Stimulated activated CD4-positive, alpha-beta T cell treated with anti-CD3 and anti-CD28 coated beads, Interleukin-4, amount 100 ng/mL, for 4 hours (primary cell): ENCODE measurements around the gene CFAP99.
"Not testable (repeated sequence)": the region's sequence is repeated elsewhere in the genome, so short reads cannot be mapped to it uniquely, and the experiment has no call there.

Source experiments
- DNase-seq, 2 experiments: peaks; one replicate each; pipeline ENCODE4 v3.0.0-alpha.2; 2020

Gene CFAP99

DNA sequence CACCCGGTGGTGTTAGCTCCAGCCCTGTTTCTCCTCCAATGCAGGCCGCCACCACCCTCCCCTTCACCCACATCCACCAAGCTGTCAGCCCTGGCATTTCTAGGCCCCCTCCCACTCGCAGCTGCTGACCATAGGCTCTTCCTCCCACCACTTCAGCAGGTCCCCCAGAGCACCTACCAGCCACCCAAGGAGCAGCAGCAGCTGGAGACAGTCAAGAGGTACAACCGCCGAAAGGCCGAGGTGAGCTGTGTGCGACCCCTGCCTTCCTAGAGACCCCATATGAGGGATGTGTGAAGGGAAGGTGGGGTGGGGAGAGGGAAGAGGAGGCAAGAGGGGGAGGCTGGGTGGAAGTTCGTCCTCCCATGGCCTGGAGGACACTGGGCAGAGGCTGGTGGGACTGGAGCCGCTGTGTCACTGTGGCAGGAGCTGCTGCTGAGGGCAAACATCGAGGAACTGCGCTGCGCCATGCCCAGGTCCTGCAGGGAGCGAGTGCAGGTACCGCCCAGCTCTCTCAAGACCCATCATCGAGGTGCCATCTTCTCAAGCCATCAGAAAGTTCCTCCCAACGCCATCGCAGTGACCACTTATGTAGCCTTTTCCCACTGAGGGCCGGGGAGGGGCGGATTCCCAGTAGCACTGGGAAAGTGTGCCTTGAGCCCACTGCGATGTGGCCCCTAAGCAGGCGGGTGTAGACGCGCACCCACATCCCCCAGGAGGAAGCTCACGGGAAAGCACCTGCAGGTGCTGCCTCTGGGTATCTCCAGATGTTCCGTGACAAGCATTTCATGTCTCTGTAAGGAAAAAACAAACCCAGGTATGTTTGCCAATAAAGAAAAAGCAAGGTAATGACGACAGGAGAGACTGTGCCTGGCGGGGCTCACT, 31.0 kb downstream of the CFAP99 start:
- no peak for DNase-seq

DNA sequence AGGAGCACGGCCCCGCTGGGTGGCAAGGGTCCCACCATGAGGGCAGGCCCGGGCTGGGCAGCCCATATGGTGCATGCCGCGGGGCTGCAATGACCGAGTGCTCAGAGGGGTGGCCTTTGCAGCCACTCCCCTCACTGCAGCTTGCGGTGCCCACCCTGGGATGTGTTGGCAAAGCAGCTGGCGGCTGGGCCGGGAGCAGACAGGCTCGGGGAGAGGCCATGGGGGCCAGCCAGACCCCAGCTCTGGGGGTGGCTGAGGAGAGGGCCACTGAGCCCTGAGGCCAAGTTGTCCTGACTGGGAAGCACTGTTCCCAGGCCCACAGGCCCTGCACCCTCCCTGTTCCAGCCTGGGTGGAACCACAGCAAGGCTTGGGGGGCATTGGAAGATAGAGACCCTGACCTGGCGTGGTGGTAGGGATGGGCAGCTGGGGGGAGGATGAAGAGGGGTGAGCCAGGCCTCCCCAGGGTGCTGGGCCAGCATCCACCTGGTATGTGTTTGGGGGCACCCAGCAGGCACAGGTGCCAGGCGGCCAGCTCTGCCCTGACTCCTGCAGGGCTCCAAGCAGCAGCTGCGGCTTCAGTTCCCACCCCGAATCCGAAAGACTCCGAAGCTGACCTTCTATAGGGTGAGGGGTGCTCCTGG, 31.8 kb downstream of the CFAP99 start:
- no peak for DNase-seq

DNA sequence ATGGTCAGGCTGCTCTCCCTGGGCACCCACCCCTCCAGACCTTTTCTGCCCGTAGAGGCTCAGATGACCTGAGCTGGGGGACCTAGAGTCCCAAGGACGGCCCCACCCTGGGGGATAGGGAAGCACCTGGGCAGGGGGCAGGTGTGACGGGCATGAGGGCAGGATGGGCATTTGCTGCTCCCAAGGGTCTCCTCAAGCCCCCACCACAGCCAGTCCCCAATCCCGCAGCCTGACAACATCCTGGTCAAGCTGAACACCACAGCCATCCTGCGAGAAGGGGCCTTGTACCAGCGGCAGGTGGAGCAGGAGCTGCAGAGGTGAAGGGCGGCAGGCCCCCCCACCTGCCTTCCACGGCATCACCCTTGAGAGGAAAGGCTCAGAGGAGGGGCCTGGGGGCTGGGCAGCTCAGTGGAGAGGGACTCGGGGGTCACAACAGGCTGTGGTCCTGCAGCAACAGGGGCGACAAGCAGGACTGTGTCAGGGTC, 32.3 kb downstream of the CFAP99 start:
- no peak for DNase-seq

DNA sequence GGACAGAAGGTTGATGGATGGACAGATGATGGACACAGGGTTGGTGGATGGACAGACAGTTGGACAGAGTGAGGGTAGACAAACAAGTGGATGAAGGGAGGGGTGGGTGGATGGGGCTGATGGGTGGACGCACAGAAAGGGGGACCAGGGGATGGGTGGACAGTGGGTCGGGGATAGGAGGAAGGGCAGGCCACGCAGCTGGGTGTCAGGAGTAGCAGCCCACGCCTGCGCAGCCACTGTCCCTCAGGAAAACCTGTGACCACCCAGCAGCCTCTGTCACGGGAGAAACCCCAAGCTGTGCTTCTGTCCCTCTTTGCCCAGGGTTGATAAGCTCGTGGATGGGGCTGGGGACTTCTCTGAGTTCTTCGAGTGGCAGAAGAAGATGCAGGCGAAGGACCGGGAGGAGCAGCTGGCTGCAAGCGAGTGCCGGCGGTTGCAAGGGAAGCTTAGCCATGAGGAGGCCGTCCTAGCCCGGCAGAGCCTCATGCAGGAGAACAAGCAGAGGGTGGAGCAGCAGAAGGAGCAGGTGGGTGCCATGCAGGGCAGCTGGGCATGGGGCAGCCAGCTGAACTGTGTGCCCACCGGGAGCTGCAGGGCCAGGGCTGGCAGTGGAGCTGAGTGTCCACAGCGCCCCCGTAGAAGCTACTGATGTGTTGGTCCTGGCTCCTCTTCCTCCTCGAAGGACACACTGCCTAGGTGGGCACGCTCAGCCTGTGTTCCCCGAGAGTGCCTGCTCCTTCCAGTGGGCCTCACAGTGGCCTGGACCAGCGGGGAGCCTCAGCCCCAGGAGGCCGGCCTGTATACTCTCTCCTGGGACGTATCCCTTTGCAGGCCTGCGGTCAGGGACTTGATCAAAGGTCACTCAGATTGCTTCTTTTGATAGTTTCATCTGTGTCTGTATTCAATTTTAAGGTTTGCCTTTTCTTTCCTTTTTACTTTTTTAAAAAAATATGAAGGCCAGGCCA, 33.3 kb downstream of the CFAP99 start:
- DNase-seq, result no peak

DNA sequence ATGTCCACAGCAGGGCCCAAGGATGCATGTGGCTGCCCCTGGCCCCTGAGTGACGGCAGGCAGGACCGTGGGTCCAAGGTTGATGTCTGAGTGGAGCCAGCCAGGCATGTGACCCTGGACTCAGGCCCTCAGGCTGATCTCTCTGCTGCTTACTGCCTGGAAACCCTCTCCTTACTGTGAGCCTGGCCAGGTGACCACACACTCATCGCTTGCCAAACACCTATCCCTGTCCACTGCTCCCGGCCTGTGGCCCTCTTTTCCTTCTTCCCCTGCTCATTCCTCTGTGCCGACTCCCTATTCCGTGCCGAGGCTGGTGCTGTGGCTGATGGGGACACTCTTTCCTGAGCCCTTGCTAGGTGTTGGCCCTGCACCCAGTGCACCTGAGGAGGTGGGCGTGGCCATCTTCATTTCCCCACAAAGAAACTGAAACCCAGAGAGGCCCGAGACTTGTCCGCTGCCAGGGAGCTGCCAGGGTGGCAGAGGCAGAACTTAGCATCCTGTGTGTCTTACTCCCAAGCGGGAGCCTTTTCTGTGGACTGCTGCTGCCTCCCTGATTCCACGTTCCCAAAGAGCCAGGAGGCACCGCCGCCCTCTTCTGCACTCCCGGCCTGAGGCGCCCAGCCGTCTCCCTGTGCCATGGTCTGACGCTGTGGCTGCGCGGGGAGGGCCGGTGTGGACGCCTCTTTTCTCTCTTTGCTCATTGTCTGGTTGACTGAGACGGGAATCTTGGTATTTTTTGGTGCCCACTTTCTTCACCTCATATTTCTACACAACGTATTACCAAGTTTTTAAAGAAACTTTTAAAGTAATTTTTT, 38.9 kb downstream of the CFAP99 start:
- DNase-seq, result no peak

DNA sequence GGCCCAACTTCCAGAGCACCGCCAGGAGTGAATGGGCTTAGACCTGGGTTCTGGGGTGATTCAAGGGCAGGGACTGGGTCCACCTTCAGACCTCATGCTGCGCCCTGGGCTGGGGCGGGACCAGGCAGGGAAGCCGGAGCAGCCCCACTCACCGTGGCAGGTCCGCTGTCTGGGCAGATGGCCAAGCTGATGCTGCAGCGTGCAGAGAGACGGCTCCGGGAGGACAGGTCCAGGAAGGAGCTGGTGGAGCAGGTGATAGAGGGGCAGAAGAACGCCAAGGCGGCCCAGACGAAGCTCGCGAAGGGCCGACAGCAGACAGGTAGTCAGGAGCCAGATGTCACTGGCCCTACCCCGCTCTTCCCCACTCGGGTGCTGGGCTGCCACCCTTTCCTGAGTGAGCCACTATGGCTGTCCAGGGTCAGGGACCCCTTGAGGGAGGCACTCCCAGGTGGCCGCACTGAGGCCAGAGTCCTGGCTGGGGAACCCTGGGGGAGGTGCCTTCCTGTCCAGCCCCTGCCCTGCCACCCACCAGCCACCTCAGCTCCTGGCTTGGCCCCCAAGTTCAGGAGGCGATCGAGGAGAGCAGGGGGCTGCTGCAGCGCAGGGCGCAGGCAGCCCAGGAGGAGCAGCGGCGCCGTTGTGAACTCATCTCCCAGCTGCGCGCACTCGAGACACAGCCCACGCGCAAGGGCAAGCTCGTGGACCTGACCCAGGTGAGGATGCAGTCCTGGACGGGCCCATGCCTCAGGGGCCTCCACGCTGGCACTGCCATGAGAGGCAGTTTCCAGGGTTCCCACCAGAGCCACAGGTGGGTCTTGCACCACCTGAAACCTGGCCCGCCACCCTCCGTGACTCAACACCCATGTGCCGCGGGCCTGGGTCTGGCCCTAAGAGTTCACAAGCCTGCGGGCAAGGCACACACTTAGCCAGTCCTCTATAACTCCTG, 40.1 kb downstream of the CFAP99 start:
- no peak for DNase-seq

DNA sequence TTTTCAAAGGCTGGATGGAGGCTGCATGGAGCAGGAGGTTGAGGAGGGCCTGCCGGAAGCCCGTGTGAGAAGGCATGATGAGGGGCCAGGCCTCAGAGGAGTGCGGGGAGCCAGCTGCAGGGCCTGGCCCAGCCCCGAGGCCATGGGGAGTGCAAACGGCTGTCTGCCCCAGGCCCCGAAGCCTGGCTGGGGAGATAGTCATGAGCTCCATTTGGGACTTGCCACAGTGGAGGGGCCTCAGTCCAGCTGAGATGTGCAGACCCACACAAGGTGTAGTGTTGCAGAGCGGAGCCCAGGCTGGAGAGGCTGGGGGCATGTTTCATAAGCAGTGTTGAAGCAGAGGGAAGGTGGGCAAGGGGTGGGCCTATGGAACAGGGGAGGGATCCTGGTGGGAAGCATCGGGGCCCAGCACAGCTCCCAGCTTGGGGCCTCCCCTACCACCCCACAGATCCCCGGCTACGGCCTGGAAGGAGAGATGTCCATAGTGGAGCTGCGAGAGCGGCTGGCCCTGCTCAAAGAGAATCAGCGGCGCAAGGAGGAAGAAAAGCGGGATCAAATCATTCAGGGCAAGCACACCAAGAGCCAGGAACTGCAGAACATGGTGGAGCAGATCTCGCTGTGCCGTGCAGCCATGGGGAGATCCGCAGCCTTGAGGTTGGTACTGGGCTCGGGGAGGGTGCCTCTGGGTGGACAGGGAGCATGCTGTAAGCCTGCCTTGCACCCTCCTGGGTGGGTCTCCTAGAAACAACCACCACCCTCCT, 41.0 kb downstream of the CFAP99 start:
- DNase-seq, result no peak

DNA sequence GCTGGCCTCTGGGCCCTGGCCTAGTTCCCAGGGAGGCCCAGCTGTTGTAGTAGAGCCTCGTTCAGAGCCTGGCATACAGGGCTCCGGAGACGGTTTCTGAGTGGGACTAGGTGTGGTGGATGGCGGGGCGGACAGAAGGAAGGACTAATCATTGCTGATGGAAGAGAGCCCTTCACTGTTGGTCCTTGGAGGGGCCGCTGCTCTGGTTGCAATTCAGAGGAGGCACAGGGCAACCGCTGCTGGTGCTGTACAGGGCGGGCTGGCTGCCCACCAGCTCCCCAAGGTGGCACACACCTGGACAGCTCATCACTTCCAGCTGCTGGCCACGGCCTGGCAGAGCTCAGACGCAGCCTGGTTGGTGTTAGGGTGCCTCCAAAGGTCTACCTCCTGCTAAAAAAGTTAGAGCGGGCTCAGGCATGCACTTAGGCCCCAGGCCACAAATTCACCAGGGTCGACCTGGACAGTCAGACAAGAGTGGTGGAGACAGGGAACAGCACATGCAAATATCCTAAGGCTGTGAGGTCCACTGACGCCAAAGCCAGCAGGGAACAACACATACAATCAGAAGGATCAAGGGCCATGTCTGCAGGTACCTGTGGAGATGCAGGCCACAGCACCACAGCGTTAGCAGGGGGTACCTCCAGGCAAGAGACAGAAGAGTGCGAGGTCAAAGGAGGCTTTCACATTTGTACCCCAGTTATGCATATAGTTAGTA, 42.6 kb downstream of the CFAP99 start:
- no peak for DNase-seq

DNA sequence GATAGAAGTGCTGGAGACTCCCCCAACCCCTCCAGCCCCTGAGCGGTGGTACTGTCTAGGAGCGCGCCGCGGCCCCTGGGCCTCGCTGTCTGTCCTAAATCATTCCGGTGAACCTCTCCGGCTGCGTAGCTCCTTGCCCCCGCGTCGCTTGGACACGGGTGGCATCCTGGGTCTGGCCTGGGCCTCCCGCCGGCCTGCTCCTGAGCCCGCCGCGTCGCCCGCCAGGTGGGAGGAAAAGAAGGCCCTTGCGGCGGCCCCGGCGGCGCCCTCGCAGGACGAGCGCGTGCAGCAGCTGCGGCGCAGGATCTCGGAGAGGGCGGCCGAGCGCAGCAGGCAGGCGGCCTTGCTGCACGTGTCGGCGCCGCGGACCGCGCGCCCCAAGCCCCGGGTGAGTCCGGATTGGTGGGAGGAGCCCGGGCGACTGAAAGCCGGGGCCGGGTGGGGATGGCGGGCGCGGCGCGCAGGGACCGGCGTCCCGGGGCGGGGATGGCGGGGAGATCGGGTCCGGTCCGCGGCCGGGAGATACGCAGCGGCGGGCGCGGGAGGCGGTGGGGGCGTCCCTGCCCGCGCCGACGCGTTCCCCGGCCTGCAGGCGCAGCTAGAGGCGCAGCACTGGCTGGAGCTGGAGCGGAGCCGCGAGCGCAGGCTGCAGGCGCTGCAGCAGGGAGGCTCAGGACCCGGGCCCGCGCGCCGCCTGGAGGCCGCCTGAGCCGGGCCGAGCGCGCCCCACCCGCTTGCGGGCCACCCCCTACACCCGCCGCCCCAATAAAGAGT, 43.6 kb downstream of the CFAP99 start:
- DNase-seq, result peak; percentile 63 to 69

DNA sequence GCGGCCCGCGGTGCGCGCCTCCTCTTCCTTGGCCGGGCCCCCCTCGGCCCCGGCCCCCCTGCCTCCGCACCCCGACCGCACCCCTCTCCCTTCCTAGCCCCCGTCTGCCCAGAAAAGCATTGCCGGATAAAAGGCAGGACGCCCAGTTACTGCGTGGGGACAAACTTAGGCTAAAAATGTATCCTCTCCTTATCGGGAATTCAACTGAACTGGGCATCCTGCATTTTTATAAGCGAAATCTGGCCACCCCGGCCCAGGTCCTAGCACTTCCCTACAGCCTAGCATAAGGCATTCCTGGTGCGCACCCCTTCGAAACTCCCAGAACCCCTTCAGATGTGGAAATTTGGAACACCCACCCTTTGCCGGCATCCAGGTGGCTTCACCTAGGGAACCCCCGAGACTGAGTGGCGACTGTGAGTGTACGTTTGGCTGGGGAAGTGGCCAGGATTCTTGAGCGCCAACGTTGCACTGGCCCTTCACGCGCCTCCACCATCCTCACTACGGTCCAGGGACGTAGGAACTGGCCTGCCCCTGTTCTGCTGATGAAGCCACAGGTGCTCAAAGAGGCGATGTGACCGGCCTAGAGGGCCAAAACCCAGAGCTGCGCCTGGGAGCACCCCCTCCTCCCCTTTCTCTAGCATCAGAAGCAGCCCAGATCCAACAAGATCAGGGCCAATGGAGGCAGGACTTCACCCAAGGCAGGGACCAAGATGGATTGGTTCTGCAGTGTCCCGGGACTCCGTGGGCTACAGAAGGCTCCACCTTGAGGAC, 44.4 kb downstream of the CFAP99 start:
- DNase-seq, result no peak

DNA sequence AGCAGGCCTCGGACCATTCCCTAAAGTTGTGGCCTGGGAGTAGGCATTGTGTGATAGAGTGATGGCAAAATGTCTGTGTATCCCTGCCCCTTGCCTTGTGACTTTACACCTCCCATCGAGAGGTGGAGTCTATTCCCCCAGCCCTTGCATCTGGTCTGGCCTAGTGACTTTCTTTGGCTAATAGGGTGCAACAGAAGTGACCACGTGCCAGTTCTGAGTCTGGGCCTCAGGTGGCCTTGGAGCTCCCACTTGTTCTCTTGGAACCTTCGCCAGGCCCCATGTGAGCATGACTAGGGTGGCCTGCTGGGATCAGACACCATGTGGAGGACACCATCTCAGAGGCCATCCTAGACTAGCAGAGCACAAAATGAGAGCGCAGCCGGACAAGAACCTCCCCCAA, 46.3 kb downstream of the CFAP99 start:
- no peak for DNase-seq

DNA sequence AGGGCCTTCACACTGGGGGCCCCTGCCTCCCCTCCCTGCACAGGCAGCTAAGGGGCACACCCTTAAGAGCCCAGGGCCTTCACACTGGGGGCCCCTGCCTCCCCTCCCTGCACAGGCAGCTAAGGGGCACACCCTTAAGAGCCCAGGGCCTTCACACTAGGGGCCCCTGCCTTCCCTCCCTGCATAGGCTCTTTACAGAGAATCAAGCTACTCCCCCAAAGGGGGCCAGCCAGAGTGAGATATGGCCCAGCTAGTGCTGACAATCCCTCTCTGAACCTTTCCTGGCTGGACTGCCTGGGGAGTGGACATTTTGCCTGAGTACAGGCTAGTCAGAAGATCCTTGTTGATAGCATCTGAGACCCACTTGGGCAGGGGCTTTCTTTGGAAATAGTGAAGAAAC, 46.8 kb downstream of the CFAP99 start:
- not testable (repeated sequence) for DNase-seq

DNA sequence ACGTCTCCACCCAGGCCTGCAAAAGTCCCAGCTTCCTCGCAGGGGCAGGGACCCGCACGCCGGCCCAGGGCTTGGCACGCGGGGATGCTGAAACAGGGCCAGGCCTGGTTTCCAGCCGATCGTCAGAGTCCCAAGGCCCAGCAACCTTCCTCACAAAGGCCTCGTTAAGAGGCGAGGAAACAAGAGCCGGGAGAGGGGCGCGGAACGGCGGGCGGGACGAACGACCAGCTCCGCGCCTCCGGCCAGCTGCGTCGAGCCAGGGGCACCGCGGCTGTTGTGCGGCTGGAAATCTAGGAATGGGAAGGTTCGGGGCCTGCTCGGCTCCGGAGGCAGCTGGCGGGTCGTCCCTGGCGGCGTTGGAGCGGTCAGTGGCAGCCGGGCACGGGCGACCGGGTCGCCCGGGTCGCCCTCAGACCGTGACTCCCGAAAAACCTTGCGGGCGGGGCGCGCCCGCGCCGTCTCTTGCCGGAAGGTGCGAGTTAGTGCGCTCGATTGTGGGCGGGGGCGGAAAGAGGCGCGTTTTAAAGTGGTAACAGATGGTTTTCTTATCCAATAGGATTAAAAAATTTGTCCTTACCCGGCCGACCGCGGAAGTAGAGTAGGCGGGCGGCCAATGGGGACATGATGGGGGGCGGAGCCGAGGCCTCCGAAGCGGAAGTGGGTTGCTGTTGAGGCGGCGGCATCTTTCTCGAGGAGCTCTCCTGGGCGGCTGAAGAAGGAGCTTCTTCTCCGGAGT, 49.9 kb downstream of the CFAP99 start, which contains the start of gene RNF4:
TSS of gene RNF4 (plus strand) at position 651 of the 736 bp plus-strand sequence. CDS start 21,388 bp downstream, outside the sequence.
- DNase-seq, result peak; percentile 90 to 96

DNA sequence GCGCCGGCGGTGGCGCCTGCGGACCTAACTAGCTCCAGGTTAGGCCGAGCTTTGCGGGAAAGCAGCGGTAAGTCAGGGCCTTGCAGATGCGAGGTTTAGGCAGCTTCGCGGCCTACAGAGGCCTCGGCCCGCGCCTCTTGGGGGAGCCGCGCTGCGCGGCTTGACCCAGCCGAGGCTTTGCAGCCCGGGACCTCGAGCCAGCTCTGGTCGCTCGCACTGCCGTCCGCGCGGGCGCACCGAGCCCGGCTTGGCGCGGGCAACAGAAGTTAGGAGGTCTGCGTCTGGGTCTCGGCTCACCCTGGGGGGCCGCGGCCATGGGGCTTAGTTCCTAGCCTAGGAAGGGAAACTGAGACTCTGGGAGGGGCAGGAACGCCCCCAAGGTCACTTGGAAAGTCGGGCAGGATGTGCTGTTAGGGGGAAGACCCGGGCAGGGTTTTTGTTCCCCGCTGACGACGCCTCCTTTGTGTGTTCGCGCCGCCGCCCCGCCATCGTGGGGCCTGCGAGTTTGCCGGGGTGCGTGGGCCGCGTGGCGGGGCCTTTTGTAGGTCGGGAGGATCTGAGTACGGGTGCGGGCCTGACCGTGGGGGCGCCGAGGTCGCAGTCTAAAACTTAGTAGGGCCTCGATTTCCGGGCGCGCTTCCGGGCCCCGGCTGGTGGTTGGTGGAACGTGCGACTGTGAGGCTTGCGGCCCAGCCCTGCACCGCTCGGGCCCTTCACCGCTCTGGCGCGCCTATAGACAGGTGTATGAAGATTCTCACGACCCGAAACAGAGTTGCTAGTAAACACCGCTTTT, 50.6 kb downstream of the CFAP99 start:
- DNase-seq, result peak; percentile 72 to 74

DNA sequence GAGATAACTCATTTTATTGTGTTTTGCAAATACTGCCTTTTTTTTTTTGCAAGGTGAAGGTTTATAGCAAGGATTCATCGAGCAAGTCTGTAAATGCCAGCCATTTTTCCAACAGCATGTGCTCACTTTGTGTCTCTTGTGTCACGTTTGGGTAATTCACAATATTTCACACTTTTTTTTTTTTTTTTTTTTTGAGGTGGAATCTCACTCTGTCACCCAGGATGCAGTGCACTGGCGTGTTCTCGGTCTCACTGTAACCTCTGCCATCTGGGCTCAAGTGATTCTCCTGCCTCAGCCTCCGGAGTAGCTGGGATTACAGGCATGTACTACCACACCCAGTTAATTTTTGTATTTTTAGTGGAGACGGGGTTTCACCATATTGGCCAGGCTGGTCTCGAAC, 52.0 kb downstream of the CFAP99 start:
- DNase-seq, result no peak

DNA sequence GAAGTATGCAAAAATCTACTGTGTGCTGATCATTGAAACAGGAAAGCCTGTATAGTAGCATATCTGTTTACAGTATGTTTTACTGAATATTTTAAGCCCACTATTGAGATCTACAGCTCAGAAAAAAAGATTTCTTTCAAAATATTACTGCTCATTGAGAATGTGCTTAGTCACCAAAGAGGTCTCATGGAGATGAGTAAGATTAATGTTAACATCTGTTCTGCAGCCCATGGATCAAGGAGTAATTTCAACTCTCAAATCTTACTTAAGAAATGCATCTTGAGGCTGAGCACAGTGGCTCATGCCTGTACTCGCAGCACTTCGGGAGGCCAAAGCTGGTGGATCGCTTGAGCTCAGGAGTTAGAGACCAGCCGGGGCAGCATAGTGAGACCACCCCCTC, 53.4 kb downstream of the CFAP99 start:
- DNase-seq, result no peak
